HG03159 (cell line): ENCODE results near the gene CIAO1.
"Not testable (repeated sequence)": the region's sequence is repeated elsewhere in the genome, so short reads cannot be mapped to it uniquely, and the experiment has no call there.

Experiments
- ATAC-seq: cut with Tn5 transposase; IDR thresholded peaks from one replicate; pipeline ENCODE4 v1.9.1; 2021; ENCODE audit warnings: mild to moderate bottlenecking, moderate library complexity; ENCODE audit not compliant: unreplicated experiment

The CIAO1 gene

DNA sequence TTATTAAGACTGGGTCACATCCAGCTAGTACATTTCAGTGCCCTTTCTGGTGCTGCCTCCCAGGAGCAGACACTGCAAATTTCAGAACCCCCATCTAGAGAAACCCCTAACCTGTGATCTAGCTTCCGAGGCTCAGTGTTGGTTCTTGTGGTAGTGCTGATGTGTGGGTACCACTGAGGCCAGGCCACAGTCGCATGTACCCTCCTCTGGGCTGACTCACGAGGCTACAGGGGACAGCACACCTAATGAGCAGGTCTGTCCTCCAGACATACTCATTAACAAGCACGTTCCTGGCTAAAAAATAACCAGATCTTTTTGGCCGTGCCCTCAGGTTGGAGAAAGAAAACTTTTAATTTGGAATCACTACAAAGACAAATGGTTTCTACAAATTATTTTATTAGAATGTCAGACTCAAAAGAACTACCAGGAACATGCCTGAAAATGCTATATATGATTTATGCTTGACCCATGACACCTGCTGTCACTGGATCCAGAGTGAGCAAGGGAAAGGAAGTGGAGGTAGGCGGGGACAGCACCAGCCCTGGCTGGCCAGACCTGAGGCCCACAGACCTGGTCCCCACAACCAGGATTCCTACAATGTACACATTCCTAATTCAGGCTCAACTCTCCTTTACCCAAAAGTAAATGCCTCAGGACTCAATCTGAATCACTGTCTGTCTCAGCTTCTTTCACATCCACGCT lies 8.5 kb downstream of the CIAO1 start:
- ATAC-seq = no peak

DNA sequence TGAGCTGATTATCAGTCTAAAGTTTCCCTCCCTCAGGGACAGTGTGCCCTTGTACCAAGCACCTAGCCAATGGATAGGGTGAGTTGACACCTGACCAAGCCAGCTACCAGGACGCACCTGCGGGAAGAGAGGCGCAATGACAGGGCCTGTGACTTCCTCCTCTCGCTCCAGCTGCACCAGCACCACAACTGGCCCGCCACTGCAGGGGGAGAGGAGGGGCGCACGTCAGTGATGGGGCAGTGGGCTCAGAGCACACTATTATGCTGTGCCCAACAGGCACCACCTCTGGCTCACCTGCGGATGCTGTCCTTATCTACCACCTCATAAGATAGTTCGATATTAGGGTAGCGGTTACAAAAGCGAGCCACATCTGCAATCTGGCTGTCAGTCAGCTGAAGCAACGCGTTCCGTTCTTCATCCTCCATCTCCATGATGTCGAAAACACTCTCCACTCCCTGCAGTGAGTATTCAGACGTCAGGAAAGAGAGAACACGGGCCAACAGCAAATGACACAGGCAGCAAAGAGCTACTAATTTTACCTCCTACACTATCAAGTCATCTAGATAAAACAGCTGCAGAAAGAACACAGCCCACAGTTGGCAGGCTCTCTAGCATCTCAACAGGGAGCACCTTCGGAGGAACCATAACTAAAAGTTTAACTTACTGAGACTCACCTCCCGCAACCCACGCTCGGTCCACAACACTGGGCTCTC lies 10.9 kb downstream of the CIAO1 start:
- ATAC-seq = no peak

DNA sequence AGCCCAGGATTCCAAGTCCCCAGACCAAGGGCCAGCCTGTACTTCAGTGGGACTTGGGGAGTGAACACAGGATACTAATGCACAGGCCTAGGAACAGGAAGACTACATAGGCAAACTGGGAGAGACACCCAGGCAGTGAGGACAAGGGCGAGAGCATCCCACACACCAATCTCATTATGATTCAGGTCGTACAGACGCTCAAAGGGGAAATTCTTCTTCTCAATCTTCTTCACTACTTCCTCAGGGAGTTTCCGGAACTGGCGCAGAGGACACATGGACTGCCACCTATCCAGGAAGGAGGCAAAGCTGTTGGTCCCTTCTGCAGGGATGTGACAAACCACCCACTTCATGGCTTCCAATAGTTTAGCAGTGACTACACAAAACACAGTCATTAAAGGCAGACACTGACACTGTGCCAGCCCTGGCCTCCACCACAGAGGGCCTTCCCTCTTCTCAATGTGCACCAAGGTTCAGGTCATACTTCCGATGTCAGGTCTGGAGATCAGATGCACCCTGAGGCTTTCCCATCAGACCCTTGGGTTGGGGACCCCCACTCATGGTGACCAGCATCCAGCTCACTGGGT lies 21.3 kb downstream of the CIAO1 start:
- ATAC-seq = no peak

DNA sequence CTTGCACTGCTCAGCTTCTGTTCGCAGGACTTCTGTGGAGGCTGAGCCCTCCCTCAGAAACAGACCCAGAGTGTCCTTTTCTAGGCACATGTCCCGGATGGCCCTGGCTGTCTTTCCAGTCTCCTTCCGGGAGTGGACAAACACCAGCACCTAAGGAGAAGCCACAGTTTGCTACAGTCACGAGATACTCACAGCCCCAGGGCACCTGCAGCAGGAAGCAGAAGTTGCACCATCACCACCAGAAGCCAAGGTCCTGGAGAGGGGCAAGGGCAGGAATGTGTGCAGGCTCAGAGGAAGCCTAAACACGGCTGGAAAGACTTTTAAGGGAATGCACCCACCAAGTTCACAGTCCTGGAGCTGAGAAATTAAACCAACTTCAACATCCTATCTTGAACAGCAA lies 25.7 kb downstream of the CIAO1 start:
- no peak for ATAC-seq

DNA sequence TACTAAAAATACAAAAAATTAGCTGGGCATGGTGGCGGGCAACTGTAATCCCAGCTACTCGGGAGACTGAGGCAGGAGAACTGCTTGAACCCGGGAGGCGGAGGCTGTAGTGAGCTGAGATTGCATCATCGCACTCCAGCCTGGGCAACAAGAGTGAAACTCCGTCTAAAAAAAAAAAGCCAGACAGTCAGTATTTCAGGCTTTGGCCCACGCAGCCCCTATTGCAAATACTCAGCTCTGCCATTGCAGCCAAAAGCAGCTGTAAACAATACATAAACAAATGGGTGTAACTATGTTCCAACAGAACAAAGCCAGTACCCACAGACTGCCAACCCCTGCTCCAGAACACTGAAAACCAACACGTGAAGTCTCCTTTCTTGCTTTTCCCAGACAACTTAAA lies 28.2 kb downstream of the CIAO1 start:
- ATAC-seq = not testable (repeated sequence)

DNA sequence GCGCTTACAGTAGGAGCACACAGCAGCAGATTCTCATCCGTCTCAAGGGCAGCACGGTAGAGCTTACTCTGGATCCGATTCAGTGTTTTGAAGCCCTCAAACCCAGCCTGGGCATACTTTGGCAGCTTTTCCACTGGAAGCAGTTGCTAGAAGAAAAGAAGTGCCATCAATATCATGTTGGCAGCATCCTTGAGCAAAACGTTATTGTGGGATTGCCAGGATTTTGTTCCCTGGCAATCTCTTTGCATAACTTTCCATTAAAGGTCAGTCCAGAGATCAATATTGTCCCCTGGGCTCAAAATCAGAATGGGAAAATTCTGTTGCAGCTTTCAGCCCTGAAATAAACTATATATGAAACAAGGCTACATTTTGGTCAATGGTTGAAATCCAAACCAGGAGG lies 30.9 kb downstream of the CIAO1 start:
- no peak for ATAC-seq

DNA sequence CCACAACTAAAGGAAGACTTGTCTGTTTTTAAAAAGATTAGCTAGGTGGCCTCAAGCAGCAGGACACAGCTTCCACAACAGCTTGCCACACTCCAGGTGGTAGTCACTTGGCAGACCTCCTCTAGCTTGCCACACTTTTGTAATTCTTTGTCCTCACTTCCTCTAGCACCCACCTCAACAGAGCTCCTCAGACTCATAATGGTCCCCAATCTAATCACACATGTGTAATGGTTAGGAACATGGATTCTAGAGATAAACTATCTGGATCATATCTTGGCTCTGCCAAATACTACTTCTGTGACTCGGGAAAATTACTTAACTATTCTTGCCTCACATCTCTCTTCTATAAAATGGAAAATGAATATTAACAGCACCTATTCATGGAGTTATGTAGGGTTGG lies 35.8 kb downstream of the CIAO1 start:
- ATAC-seq = no peak

DNA sequence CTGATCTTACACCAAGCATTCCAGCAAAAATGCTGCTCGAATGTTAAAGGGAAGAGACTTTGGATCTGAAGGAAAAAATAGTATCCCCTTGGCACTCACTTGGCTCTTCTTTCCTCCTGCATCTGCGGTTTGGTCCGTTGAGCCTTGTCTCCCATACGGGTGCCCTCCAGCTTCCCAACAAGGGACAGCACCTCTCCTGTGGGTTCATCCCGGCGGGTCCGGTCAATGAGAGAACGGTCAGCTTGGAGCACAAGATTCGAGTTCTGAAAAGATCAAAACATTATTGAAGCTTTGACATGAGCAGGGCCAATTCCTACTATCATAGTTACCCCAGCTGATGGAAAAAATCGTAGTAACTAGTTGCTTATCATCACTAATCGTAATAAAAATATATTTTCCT lies 38.6 kb downstream of the CIAO1 start:
- ATAC-seq = no peak

DNA sequence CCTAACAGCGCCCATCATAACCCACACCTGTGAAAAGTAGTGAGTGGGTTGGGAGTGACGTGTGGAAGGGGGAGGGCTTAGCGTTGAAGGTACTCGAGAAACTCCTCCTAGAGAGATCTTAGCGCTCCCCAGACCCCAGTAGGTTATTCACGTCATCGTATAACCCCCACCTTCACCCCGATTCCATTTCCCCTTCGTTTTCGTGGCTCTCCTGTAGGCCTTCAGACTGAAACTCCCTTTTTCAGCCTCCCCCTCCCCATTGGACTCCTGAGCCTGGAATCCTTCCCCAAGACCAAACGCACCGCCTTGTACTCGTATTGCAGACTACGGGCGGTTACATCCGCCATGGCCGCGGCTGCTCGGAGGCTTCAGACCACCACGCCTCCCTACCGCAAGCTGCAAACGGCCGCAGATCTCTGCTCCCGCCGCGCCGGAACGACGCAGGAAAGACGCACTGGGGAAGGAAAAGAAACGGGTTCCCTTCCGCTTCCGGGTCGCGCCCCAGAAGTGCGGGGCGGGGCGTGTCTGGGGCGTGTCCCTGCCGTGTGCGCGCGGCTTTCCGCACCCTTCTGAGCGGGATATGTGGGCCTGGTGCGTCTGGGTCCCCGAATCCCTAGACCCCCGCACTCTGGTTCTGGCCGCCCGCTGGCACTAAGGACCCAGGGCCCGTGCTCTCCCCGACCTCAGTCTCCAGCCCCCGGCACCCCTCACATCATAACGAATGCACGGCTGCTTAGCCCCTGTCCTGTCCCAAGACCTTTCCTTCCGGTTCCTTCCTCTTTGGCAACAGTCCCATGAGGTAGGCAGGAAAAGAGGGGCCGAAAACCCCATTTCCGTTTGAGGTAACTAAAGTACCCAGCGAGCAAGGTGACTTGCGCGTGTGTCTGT lies 39.3 kb downstream of the CIAO1 start, which contains the start of gene SNRNP200:
Gene SNRNP200 (minus strand): TSS at position 456 of the 888 bp plus-strand sequence. CDS start 109 bp downstream, at position 347.
- ATAC-seq = peak; percentile 95

DNA sequence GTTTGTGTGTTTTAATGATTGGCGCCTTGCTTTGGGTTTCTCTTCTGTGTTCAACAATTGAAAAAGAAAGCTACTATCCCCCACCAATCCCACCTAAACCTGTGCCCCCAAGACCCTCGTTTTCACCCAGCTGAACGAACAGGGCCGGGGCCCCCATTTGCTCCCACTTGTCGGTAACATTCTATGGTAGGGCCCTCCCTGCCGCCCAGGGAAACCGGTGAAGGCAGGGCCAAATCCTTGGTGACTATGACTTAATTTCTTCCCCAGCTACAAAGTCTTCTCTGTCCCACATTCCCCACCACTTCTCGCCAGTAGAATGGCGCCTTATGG lies 39.9 kb downstream of the CIAO1 start:
- no peak for ATAC-seq

DNA sequence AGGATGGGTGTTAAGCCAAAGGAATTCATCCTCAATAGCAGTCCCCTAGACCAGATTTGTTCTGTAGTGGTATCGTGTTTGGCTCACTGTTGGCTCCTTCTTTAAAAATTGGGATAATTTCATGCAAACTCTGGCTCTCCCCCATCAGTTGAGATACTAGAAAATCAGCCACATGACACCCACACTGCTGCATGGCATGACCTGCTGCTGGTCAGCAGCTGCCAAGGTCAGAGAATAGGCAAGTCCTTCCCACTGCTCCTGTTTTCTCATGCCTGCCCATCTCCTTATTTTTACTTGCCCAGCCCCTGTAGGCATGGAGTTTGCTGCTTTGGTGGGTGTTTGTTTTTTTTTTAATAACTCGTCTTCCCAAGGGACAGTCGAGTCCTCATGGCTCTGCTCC lies 40.3 kb downstream of the CIAO1 start:
- no peak for ATAC-seq

DNA sequence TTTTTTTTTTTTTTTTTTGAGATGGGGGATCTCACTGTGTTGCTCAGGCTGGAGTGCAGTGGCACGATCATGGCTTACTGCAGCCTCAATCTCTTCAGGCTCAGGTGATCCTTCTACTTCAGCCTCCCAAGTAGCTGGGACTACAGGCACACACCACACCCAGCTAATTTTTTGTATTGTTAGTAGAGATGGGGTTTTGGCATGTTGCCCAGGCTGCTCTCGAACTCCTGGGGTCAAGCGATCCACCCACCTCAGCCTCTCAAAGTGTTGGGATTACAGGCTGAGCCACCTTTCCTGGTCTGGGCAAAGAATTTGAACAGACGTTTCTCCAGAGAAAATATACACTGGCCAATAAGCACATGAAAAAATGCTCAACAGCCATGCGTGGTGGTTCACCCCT lies 42.2 kb downstream of the CIAO1 start:
- ATAC-seq = no peak

DNA sequence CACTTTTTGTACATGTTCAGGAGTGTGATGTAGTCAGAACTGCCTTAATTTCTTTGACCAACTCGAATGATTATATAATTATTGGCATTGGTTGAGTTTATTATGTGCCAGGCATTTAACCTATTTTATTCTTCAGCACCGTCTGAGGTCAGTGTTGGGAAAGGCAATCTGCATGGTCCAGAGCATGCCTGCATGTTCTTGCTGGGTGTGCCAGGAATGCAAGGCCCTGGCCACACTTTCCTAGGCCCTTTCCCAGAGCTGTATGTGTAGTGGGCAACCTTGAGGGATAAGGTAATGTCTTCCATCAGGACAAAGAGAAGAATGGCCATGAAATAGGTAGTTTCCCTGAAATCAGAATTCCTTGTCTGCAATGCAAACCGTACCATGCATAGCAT lies 49.0 kb downstream of the CIAO1 start:
- no peak for ATAC-seq

DNA sequence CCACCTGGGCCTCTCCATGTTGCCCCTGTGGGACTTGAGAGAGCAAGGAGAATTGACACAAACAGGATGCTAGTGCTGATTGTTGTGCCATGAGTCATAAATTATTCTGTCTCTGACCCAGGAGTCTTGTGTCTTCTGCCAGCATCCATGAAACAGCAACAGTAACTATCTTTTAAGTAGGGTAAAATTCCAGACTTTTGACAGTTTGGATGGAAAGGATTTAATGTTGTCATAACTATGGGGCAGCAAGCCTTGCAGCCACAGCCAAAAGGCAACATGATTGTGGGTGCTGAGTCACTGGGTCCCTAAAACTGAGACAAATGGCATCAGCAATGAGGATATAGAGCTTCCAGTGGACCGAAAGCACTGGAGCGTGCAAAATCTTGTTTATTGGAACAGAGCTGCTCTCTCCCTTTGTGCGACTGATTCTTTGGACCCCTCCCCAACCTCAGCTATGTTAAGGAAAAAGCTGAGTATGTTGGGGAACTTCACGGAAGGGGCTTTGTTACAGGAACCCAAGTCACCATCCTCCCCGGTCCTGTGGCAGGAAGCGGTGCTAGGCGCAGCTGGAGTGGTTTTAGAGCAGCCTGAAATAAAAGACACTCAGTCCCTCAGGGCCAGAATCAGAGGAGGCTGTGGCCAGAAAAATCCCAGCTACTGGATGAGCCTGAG lies 49.5 kb downstream of the CIAO1 start:
- ATAC-seq = no peak

DNA sequence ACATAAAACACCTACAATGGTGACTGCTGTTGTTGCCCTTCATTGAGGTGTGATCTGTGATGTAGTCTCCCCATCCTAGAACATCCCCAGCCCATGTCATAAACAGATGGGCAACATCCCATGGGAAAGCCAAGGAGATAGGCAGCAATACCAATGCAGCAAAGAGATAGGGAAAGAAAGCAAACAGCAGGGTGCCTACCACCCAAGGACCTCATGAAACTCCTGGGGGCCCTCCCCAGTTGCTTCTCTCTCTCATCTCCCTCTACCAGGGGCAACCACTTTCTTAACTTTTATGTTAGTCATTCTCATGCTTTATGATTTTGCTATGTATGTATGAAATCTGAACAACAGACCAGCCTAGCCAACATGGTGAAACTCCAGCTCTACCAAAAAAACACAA lies 51.0 kb downstream of the CIAO1 start:
- no peak for ATAC-seq

DNA sequence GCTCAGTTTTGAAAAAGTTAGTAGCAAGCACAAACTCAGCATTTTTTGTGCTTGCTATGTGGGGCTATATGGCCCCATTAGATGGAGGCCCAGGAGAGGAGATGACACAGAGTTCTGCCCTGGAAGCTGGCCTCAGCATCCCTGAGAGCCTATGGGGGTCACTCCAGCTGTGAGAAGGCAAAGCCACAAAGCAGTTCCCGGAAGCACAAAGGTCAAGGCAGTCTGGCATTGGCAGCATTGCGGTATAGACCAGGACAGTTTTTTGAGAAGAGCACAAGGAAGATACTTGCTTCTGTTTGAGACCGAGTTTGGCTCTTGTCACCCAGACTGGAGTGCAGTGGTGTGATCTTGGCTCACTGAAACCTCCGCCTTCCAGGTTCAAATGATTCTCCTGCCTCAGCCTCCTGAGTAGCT lies 51.6 kb downstream of the CIAO1 start:
- no peak for ATAC-seq

DNA sequence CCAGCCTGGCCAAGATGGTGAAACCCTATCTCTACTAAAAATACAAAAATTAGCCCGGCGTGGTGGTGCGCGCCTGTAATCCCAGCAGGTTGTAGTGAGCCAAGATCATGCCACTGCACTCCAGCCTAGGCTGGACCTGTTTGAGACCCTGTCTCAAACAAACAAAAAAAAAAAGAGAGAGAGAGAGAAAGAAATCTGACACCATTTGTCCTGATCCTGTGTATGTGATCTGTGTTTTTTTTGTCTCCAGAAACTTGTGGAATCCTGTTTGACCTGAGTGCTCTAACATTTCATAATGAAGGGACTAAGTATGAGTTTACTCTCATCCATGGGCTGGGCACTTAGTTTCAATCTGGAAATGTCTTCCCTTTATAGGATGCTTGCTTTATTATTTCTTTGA lies 52.7 kb downstream of the CIAO1 start:
- ATAC-seq = no peak

DNA sequence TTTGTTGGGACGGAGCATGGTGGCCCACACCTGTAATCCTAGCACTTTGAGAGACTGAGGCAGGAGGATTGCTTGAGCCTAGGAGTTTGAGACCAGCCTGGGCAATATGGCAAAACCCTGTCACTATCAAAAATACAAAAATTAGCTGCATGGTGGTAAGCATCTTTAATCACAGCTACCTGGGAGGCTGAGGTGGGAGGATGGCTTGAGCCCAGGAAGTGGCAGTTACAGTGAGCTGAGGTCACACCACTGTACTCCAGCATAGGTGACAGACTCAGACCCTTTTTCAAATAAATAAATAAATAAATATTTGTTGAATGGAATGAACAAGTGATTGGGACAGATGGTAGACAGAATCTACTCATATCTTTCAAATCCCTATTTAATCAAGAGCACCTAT lies 53.4 kb downstream of the CIAO1 start:
- no peak for ATAC-seq

DNA sequence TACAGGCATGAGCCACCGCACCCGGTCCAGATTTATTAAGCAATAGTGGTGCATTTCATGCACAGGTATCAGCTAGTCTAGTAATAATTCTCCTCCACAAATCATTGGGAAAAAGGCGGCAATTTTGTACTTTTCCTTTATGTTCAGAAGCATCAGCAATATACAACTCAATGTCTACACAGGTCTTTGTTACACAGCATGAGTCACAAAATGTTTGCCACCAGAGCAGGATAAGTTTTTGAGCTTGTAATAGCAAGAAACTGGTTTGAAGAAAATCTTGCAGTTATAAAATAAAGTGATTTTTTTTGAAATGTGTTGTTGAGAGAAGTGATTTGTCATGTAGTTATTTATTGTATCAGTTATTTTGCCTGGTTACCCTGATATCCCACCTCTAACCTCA lies 54.3 kb downstream of the CIAO1 start:
- ATAC-seq = no peak

DNA sequence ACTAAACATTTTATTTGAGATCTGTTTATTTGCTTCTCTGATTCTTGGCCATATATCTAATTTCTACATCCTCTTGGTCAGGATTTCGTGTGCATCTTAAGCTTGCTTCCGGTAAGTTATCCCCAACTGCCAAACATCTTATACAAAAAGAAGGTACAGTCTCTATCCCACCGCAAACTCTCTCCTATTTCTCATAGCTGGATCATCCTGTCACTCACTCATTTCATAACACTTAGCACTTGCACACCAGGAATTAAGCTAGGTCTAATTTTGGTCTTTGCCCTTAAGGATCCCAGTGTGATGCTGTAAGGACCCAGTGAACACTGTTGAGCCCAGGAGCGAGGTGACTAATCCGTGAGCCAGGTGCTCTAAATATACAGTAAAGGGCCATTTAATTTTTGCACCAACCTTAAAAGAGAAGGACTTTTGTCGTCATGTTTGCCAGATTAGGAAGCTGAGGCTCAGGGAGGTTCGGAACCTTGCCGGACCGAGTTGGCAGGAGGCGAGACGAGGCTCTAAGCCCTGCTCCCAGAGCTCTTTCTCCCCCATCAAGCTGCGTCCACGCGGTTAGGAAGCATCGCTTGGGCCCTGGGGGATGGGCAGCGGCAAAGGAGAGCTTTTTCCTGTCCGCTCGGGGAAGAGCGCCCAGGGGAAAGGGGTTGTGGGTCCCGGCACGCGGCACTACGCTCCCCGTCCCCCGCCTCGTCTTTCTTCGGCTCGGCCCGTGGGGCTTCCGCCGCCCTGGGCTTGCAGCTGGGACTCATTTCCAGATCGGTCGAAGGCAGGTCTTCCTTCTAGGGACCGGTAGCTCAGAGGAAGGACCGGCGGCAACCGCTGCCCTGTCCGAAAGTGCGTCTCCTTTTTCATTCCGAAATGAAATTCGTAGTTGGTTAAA lies 55.0 kb downstream of the CIAO1 start:
- ATAC-seq = peak; percentile 27
